ENCODE results near the gene MAP3K4.
A peak's percentile ranks its signal among the peaks of the same experiment; 100 is the strongest.

MAP3K4 gene

GRCh38 chr6:161009991-161010390 lies 18.4 kb downstream of the MAP3K4 start:
- no peak overlapping the region for H3K9ac ChIP-seq (ENCODE audit: low read length)
- H3K27me3 ChIP-seq (ENCODE audit: control insufficient read depth, insufficient read depth, low read length): no peaks in the 10 kb centered on the region
- H3K9me3 ChIP-seq (ENCODE audit: control insufficient read depth, insufficient read depth, low read depth, low read length): no peaks in the 10 kb centered on the region
- H3K4me1 ChIP-seq (ENCODE audit: control insufficient read depth, insufficient read depth, low read length): peaks cover 45% of the 10 kb centered on the region
- H3K27ac ChIP-seq (ENCODE audit: low read depth, low read length): no peak overlapping the region
- no peak overlapping the region for H3K4me3 ChIP-seq (ENCODE audit: low read depth, low read length)
- peaks cover under 1% of the 10 kb centered on the region; the same call in 1 of the 2 replicates for H3K36me3 ChIP-seq (ENCODE audit: control insufficient read depth, insufficient read depth, low read length)

- Histone ChIP-seq H3K27ac (ENCODE audit: low read depth, low read length) (peak overlapping the region; percentile 88), H3K4me3 (ENCODE audit: low read depth, low read length) (no peak overlapping the region), H3K9me3 (ENCODE audit: control insufficient read depth, insufficient read depth, low read depth, low read length) (no peaks in the 10 kb centered on the region), H3K27me3 (ENCODE audit: control insufficient read depth, insufficient read depth, low read length) (no peaks in the 10 kb centered on the region), H3K9ac (ENCODE audit: low read length) (no peak overlapping the region), H3K4me1 (ENCODE audit: control insufficient read depth, insufficient read depth, low read length) (peaks cover 45% of the 10 kb centered on the region), H3K36me3 (ENCODE audit: control insufficient read depth, insufficient read depth, low read length) (peaks cover 4% of the 10 kb centered on the region; the same call in 1 of the 2 replicates)
These were observed 18.8 kb downstream of the MAP3K4 start for GRCh38 chr6:161010418-161010817.

DNA sequence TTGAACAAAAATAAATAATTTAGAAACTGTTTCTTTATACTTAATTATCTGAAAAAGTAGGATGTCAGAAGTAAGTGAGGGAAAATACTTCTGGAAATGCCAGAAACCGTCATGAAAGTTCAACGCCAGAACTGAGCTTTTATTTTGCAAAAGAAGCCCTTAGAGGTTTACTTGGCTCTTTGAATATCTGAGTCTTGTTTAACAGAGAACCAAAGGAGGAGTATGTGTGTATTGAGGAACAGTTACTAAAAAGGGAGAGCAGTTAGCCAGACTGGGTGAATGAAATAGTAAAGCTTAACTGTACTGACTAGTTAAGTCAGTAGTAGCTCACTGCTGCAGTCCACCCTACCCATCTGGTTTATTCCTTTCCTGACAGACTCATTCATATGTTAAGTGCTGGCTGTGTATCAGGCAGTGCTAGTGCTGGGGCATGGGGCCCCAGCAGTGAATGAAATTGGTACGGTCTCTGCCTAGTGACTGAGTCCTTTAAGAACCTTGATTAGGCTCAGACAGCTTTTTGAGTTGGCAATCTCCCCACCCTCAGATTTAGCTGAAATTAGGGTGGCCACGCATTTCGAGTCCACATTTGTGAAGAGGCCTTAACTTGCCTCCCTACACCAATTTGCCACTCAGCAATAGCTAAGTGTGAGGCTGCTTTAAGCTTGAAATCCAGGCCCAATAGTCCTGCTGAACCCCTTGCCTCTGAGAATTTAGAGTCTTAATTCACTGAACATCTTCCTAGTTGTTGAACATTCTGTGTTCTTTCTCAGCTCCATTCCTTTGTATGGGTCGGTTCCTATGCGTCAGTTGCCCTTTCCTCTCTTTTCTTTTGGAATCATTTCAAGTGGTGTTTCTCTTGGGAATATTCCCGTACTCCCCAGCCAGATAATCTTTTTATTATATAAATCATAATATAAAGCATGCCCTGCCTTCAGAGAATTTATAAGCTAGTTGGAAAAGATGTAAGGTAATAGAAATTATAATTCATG lies 20.2 kb downstream of the MAP3K4 start:
- H3K4me1 ChIP-seq (ENCODE audit: control insufficient read depth, insufficient read depth, low read length): peaks cover 45% of the 10 kb centered on the region
- no peaks in the 10 kb centered on the region for H3K27me3 ChIP-seq (ENCODE audit: control insufficient read depth, insufficient read depth, low read length)
- no peaks in the 10 kb centered on the region for H3K9me3 ChIP-seq (ENCODE audit: control insufficient read depth, insufficient read depth, low read depth, low read length)
- H3K27ac ChIP-seq (ENCODE audit: low read depth, low read length): peak overlapping the region; percentile 88
- H3K9ac ChIP-seq (ENCODE audit: low read length): peak overlapping the region; percentile 62
- peaks cover 4% of the 10 kb centered on the region; the same call in 1 of the 2 replicates for H3K36me3 ChIP-seq (ENCODE audit: control insufficient read depth, insufficient read depth, low read length)
- H3K4me3 ChIP-seq (ENCODE audit: low read depth, low read length): peak overlapping the region; percentile 51

GRCh38 chr6:161013695-161014094 lies 22.1 kb downstream of the MAP3K4 start:
- Histone ChIP-seq H3K9ac (ENCODE audit: low read length) (no peak overlapping the region), H3K4me1 (ENCODE audit: control insufficient read depth, insufficient read depth, low read length) (peaks cover 45% of the 10 kb centered on the region), H3K9me3 (ENCODE audit: control insufficient read depth, insufficient read depth, low read depth, low read length) (no peaks in the 10 kb centered on the region), H3K27me3 (ENCODE audit: control insufficient read depth, insufficient read depth, low read length) (no peaks in the 10 kb centered on the region), H3K27ac (ENCODE audit: low read depth, low read length) (no peak overlapping the region), H3K4me3 (ENCODE audit: low read depth, low read length) (no peak overlapping the region), H3K36me3 (ENCODE audit: control insufficient read depth, insufficient read depth, low read length) (peaks cover 4% of the 10 kb centered on the region; the same call in 1 of the 2 replicates)

DNA sequence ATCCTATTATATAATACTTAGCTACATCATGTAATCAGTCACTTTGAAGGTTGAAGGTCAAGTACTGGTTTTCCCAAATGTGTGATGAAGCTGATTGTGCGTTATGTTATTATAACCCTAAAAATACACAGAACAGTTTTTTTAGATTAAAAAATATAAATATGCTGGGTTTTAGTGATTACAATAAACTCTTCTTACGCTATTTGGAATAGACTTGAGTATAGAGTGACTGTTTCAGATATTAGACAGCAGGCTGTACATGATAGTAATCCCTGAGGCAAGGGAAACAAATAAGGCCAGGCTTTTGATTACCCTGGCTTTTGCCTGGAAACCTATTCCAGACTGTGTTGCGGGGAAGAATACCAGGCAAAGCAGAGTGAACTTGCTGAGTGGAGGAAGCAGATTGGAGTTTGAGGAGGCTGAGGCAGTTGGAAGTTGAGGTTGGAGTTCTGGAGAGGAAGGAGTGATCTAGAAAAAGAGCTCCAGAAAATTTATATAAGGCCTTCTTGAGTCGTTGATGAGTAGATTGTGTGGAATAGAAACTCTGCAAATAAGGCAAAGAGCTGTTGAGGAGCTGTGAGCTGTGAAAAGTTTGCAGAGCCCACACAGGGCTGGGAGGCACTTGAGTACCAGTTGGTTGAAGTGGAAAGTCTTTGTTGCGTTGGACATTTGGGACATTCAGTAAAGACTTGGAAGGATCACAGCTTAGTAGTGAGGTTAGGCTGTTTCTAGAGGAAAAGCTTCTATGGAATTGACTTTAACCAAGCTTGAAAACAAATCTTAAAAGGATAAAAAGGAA lies 26.4 kb downstream of the MAP3K4 start:
- Histone ChIP-seq H3K4me1 (ENCODE audit: control insufficient read depth, insufficient read depth, low read length) (peaks cover 11% of the 10 kb centered on the region), H3K27ac (ENCODE audit: low read depth, low read length) (no peak overlapping the region), H3K36me3 (ENCODE audit: control insufficient read depth, insufficient read depth, low read length) (peaks cover 4% of the 10 kb centered on the region; the same call in 1 of the 2 replicates)

GRCh38 chr6:161019324-161019839 lies 27.8 kb downstream of the MAP3K4 start:
- no peak overlapping the region for H3K27ac ChIP-seq (ENCODE audit: low read depth, low read length)
- H3K4me3 ChIP-seq (ENCODE audit: low read depth, low read length): no peak overlapping the region
- H3K4me1 ChIP-seq (ENCODE audit: control insufficient read depth, insufficient read depth, low read length): no peaks in the 10 kb centered on the region
- peaks cover 4% of the 10 kb centered on the region; the same call in 1 of the 2 replicates for H3K36me3 ChIP-seq (ENCODE audit: control insufficient read depth, insufficient read depth, low read length)
- peaks cover 5% of the 10 kb centered on the region; the same call in 1 of the 2 replicates for H3K9me3 ChIP-seq (ENCODE audit: control insufficient read depth, insufficient read depth, low read depth, low read length)
- H3K27me3 ChIP-seq (ENCODE audit: control insufficient read depth, insufficient read depth, low read length): no peaks in the 10 kb centered on the region
- no peak overlapping the region for H3K9ac ChIP-seq (ENCODE audit: low read length)

More for the DNA sequence above, 26.4 kb downstream of the MAP3K4 start:
- peaks cover 5% of the 10 kb centered on the region; the same call in 1 of the 2 replicates for H3K9me3 ChIP-seq (ENCODE audit: control insufficient read depth, insufficient read depth, low read depth, low read length)
- no peaks in the 10 kb centered on the region for H3K27me3 ChIP-seq (ENCODE audit: control insufficient read depth, insufficient read depth, low read length)
- H3K9ac ChIP-seq (ENCODE audit: low read length): no peak overlapping the region
- no peak overlapping the region for H3K4me3 ChIP-seq (ENCODE audit: low read depth, low read length)

DNA sequence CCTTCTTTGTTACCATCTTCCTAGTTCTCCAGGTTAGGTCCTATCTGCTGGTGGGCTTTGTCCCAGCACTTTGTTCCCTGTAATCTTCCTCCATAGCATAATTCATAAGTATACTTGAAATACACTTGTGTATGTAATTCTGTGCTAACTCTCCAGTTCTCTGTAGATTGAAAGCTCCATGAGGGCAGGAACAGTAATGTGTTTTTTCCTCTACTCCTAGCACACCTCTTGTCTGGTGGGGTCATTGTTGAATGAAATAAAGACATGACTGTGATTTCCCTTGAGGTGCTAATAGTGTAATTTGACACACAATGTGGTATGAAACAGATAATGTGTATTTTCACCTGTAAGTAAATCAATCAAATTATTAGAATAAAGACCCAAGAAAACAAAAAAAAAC lies 30.0 kb downstream of the MAP3K4 start:
- no peaks in the 10 kb centered on the region for H3K36me3 ChIP-seq (ENCODE audit: control insufficient read depth, insufficient read depth, low read length)
- no peaks in the 10 kb centered on the region for H3K27me3 ChIP-seq (ENCODE audit: control insufficient read depth, insufficient read depth, low read length)
- H3K27ac ChIP-seq (ENCODE audit: low read depth, low read length): no peak overlapping the region
- H3K9ac ChIP-seq (ENCODE audit: low read length): no peak overlapping the region
- H3K4me1 ChIP-seq (ENCODE audit: control insufficient read depth, insufficient read depth, low read length): no peaks in the 10 kb centered on the region
- H3K4me3 ChIP-seq (ENCODE audit: low read depth, low read length): no peak overlapping the region
- H3K9me3 ChIP-seq (ENCODE audit: control insufficient read depth, insufficient read depth, low read depth, low read length): peaks cover 5% of the 10 kb centered on the region; the same call in 1 of the 2 replicates

DNA sequence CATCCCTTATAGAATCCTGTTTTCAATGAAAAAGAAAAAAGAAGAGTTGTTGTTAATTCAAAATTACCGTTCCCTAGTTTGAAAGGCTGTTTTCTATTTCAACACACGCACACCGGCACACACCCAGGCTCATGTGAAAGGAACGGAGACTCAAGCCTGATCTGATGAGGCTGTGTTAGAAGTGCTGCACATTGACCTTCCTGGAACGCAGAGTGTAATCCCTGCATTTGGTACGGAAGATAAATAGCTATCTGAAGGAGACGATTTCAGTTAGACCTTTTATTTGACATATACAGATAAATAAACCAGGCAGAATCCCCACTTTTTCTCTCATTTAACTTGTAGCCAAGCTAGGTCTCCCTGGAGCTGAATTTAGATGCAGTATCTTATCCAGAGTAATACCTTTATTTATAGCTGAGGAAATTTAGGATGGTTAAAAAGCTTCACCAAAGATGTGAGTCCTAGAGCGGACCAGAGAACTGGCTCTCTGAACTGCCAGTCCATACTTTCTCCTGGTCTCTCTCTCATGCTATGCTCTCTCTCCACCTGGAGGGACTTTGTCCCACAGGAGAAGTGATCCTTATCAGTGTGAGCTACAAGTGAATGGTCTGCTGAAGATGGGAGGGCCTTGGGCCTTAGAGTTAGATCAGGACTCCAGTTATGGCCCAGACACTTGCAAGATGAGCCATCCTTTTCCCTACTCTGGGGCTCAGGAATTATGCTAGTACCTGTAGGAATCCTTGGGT lies 30.6 kb downstream of the MAP3K4 start:
- no peaks in the 10 kb centered on the region for H3K36me3 ChIP-seq (ENCODE audit: control insufficient read depth, insufficient read depth, low read length)
- no peaks in the 10 kb centered on the region for H3K27me3 ChIP-seq (ENCODE audit: control insufficient read depth, insufficient read depth, low read length)
- no peak overlapping the region for H3K9ac ChIP-seq (ENCODE audit: low read length)
- no peaks in the 10 kb centered on the region for H3K4me1 ChIP-seq (ENCODE audit: control insufficient read depth, insufficient read depth, low read length)
- H3K9me3 ChIP-seq (ENCODE audit: control insufficient read depth, insufficient read depth, low read depth, low read length): peaks cover 5% of the 10 kb centered on the region; the same call in 1 of the 2 replicates
- H3K27ac ChIP-seq (ENCODE audit: low read depth, low read length): no peak overlapping the region
- no peak overlapping the region for H3K4me3 ChIP-seq (ENCODE audit: low read depth, low read length)

DNA sequence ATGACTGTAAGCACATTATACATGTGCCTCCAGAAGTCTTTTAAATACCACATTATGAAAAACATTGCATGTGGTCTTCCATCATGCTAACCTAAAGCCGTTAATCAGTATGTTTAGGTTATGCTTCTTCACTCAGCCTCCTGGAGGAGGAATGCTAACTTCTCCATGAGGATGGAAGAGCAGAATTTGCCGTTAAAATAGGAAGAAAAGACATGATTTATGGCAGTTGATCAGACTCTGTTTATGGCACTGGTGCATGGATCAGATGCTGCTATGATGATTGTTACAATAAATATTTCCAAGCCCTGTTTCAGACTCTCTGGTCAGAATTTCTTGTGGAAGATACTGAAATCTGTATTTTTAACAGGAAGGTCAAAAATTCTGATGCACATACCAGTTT lies 31.7 kb downstream of the MAP3K4 start:
- H3K9me3 ChIP-seq (ENCODE audit: control insufficient read depth, insufficient read depth, low read depth, low read length): peaks cover 5% of the 10 kb centered on the region; the same call in 1 of the 2 replicates
- H3K9ac ChIP-seq (ENCODE audit: low read length): no peak overlapping the region
- H3K4me1 ChIP-seq (ENCODE audit: control insufficient read depth, insufficient read depth, low read length): no peaks in the 10 kb centered on the region
- no peaks in the 10 kb centered on the region for H3K27me3 ChIP-seq (ENCODE audit: control insufficient read depth, insufficient read depth, low read length)
- no peak overlapping the region for H3K4me3 ChIP-seq (ENCODE audit: low read depth, low read length)
- no peak overlapping the region for H3K27ac ChIP-seq (ENCODE audit: low read depth, low read length)
- no peaks in the 10 kb centered on the region for H3K36me3 ChIP-seq (ENCODE audit: control insufficient read depth, insufficient read depth, low read length)

GRCh38 chr6:161024364-161024920 lies 32.9 kb downstream of the MAP3K4 start:
- peaks cover 5% of the 10 kb centered on the region; the same call in 1 of the 2 replicates for H3K9me3 ChIP-seq (ENCODE audit: control insufficient read depth, insufficient read depth, low read depth, low read length)
- no peaks in the 10 kb centered on the region for H3K36me3 ChIP-seq (ENCODE audit: control insufficient read depth, insufficient read depth, low read length)
- H3K4me1 ChIP-seq (ENCODE audit: control insufficient read depth, insufficient read depth, low read length): no peaks in the 10 kb centered on the region; the same call in 1 of the 2 replicates
- no peak overlapping the region for H3K4me3 ChIP-seq (ENCODE audit: low read depth, low read length)
- H3K9ac ChIP-seq (ENCODE audit: low read length): no peak overlapping the region
- no peaks in the 10 kb centered on the region for H3K27me3 ChIP-seq (ENCODE audit: control insufficient read depth, insufficient read depth, low read length)
- no peak overlapping the region for H3K27ac ChIP-seq (ENCODE audit: low read depth, low read length)
